Hepatocyte (in vitro differentiated cells): ENCODE data around the gene DPCD.

Experiments used
- CTCF ChIP-seq: fragments of 200-600 bp; sonication (generic); IDR thresholded peaks from 2 replicates; pipeline ENCODE4 v1.5.1; 2016; ENCODE audit warnings: antibody characterized with exemption, mild to moderate bottlenecking; ENCODE audit not compliant: poor library complexity
- EZH2 ChIP-seq: fragments of 200-600 bp; sonication (generic); IDR thresholded peaks from 2 replicates; pipeline ENCODE4 v1.6.1; 2016; ENCODE audit warnings: antibody characterized with exemption, mild to moderate bottlenecking, borderline replicate concordance
- EZH2phosphoT487 ChIP-seq: fragments of 200-600 bp; sonication (generic); IDR thresholded peaks from one replicate; pipeline ENCODE4 v1.6.1; 2018; ENCODE audit warnings: antibody characterized with exemption, mild to moderate bottlenecking, low read depth, moderate library complexity; ENCODE audit not compliant: unreplicated experiment, severe bottlenecking

GRCh38 chr10:101651336-101651735 lies 63.2 kb downstream of the DPCD start:
- TF ChIP-seq EZH2 (no peak), CTCF (no peak), EZH2phosphoT487 (no peak)
